HCT116 (cell line): ENCODE measurements around the gene SCFD2. TPM values are rescaled to one million over a fixed set of nuclear protein-coding genes. Genes with fewer than 3 reads are reported as not detected.

Experiments used
- ATAC-seq: fragments of 200-7000 bp; cut with Tn5 transposase; 2 replicates; pipeline ENCODE4 v1.9.1; 2020; ENCODE audit warnings: mild to moderate bottlenecking, moderate library complexity
- BruUV-seq: library from RNA; stranded (reverse); fragments of 400-500 nt; replicated peaks from 2 replicates; lab custom pipeline; 2021; lab: Mats Ljungman, UMichigan
- CTCF ChIA-PET: fragments of 300-600 bp; sonication (Branson Sonifier 250); formaldehyde crosslinking; loops from one replicate; lab custom pipeline; 2021; ENCODE audit warnings: antibody characterized with exemption; lab: Charles Lee
- POLR2A ChIA-PET: fragments of 300-600, 350-600 bp; sonication (Branson Sonifier 250); formaldehyde crosslinking; loops from one replicate; lab custom pipeline; 2021; ENCODE audit warnings: antibody characterized with exemption; lab: Charles Lee
- RAD21 ChIA-PET, 2 experiments: fragments of 300-600 bp; sonication (Branson Sonifier 250); formaldehyde crosslinking; loops; one replicate each; lab custom pipeline; 2023; ENCODE audit warnings: low total read pairs in 2 of 2; ENCODE audit not compliant: uncharacterized antibody in 2 of 2, unreplicated experiment in 2 of 2, low non-redundant PET in 1 of 2; lab: Charles Lee
- DNase-seq: peaks from one replicate; pipeline ENCODE4 v3.0.0-alpha.2; 2010; ENCODE audit warnings: low read depth, low spot score
- H2AFZ ChIP-seq: fragments of 200-600 bp; shearing (Covaris generic), sonication (generic); 2 replicates; pipeline ENCODE4 v1.6.1; 2017; ENCODE audit warnings: low read depth, mixed run types, mixed read lengths, antibody characterized with exemption, low read length; ENCODE audit not compliant: poor library complexity, severe bottlenecking
- H3K27ac ChIP-seq: 2 replicates; pipeline ENCODE4 v1.5.1; 2012; ENCODE audit warnings: low read depth, low read length
- H3K27me3 ChIP-seq: fragments of 200-600 bp; sonication (generic); 2 replicates; pipeline ENCODE4 v1.6.1; 2016; ENCODE audit warnings: mixed run types, low read length, mixed read lengths; ENCODE audit not compliant: insufficient read depth
- H3K36me3 ChIP-seq, 2 experiments: fragments of 200-500 bp in 1 of 2; fragments of 200-600 bp in 1 of 2; sonication (Bioruptor generic) in 1 of 2; sonication (generic) in 1 of 2; 2 replicates each; pipeline versions ENCODE4 v1.5.1 to v1.6.1; 2014 to 2016; ENCODE audit warnings: low read length in 2 of 2, inconsistent platforms in 1 of 2, mixed read lengths in 1 of 2, mixed run types in 1 of 2; ENCODE audit not compliant: insufficient read depth in 2 of 2, control insufficient read depth in 1 of 2
- H3K4me1 ChIP-seq, 2 experiments: fragments of 200-600 bp in 1 of 2; sonication (generic) in 1 of 2; 2 replicates each; pipeline versions ENCODE4 v1.5.1 to v1.6.1; 2012 to 2017; ENCODE audit warnings: low read length in 2 of 2, inconsistent platforms in 1 of 2, mild to moderate bottlenecking in 1 of 2, mixed read lengths in 1 of 2, mixed run types in 1 of 2, moderate library complexity in 1 of 2; ENCODE audit not compliant: insufficient read depth in 2 of 2, control insufficient read depth in 1 of 2
- H3K4me2 ChIP-seq: fragments of 200-600 bp; sonication (generic); 2 replicates; pipeline ENCODE4 v1.6.1; 2017; ENCODE audit warnings: mixed run types, low read length, mixed read lengths
- H3K4me3 ChIP-seq, 2 experiments: fragments of 200-600 bp in 1 of 2; sonication (generic) in 1 of 2; replicated peaks in 1 of 2; 2 replicates each; pipeline ENCODE4 v1.5.1; 2011 to 2016; ENCODE audit warnings: low read length in 2 of 2, control low read depth in 1 of 2, low read depth in 1 of 2, mild to moderate bottlenecking in 1 of 2, mixed read lengths in 1 of 2, mixed run types in 1 of 2
- H3K79me2 ChIP-seq: fragments of 200-600 bp; sonication (generic); 2 replicates; pipeline ENCODE4 v1.6.1; 2017; ENCODE audit warnings: mild to moderate bottlenecking, mixed run types, low read length, moderate library complexity, mixed read lengths; ENCODE audit not compliant: insufficient read depth
- H3K9ac ChIP-seq: fragments of 200-600 bp; sonication (generic); 2 replicates; pipeline ENCODE4 v1.6.1; 2016; ENCODE audit warnings: low read length, mixed read lengths
- H3K9me2 ChIP-seq: fragments of 200-600 bp; sonication (generic), shearing (Covaris generic); 2 replicates; pipeline ENCODE4 v1.6.1; 2017; ENCODE audit warnings: mixed run types, mild to moderate bottlenecking, moderate library complexity; ENCODE audit not compliant: insufficient read depth
- H3K9me3 ChIP-seq, 2 experiments: fragments of 200-500 bp in 1 of 2; fragments of 200-600 bp in 1 of 2; sonication (Bioruptor generic) in 1 of 2; sonication (generic) in 1 of 2; 2 replicates each; pipeline ENCODE4 v1.6.1; 2014 to 2017; ENCODE audit warnings: low read length in 2 of 2, mixed read lengths in 2 of 2, inconsistent platforms in 1 of 2, low read depth in 1 of 2, mild to moderate bottlenecking in 1 of 2, mixed run types in 1 of 2, moderate library complexity in 1 of 2; ENCODE audit not compliant: control insufficient read depth in 1 of 2, insufficient read depth in 1 of 2
- H4K20me1 ChIP-seq: fragments of 200-600 bp; sonication (generic), shearing (Covaris generic); 2 replicates; pipeline ENCODE4 v1.6.1; 2017; ENCODE audit warnings: mixed run types, mild to moderate bottlenecking, moderate library complexity; ENCODE audit not compliant: insufficient read depth
- CBX3 ChIP-seq: IDR thresholded peaks from 2 replicates; pipeline ENCODE4 v1.6.1; 2012; ENCODE audit warnings: low read depth
- CEBPB ChIP-seq: IDR thresholded peaks from 2 replicates; pipeline ENCODE4 v1.6.1; 2012; ENCODE audit warnings: low read depth
- ELF1 ChIP-seq: IDR thresholded peaks from 2 replicates; pipeline ENCODE4 v1.6.1; 2012; ENCODE audit warnings: low read depth, borderline replicate concordance
- RAD21 ChIP-seq: IDR thresholded peaks from 2 replicates; pipeline ENCODE4 v1.6.1; 2012; ENCODE audit warnings: low read depth, mild to moderate bottlenecking
- TCF7L2 ChIP-seq: IDR thresholded peaks from 2 replicates; pipeline ENCODE4 v1.7.0; 2011; ENCODE audit warnings: borderline replicate concordance, inconsistent platforms; ENCODE audit not compliant: insufficient read depth, insufficient read length; ENCODE audit errors: extremely low read depth
- ZFX ChIP-seq: fragments of 450-650 bp; IDR thresholded peaks from 2 replicates; pipeline ENCODE4 v1.6.1; 2017
- intact Hi-C: fragments of 100-400 bp; cut with micrococcal nuclease; formaldehyde crosslinking; loops from 2 replicates; pipeline ENCODE4 v1.10.0; 2022
- total RNA-seq: library from RNA; stranded (reverse); gene quantifications from one replicate; pipeline ENCODE4 v1.2.1, GENCODE V29; 2021; ENCODE audit not compliant: unreplicated experiment
- TF ChIP-seq, protein P1 (sequence below): IDR thresholded peaks from 2 replicates; pipeline ENCODE4 v1.6.1; 2012; ENCODE audit warnings: low read depth
- TF ChIP-seq, protein P2 (sequence below): IDR thresholded peaks from 2 replicates; pipeline ENCODE4 v1.6.1; 2012

SCFD2 gene
- total RNA-seq, 1 experiment from 2014 or later, result 13.6 TPM

DNA sequence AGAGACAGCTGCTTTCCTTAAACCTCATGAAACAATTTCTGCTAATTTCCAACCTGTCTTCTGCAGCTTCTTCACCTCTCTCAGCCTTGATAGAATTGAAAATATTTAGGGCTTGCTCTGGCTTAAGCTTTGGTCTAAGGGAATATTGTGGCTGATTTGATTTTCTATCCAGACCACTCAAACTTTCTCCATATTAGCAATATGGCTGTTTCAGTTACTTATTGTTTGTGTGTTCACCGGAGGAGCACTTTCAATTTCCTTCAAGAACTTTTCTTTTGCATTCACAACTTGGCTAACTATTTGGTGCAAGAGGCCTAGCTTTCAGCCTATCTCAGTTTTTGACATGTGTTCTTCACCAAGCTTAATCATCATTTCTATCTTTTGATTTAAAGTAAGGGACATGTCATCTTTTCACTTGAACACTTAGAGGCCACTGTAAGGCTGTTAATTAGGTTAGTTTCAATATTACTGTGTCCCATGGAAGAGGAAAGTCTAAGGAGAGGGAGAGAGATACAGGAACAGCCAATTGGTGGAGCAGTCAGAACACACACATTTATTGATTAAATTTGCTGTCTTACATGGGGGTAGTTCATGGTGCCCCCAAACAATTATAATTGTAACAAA is 290.6 kb downstream of the SCFD2 start (continued):
- TF ChIP-seq RAD21 (no peak), ELF1 (no peak), ZFX (no peak), CBX3 (no peak), TCF7L2 (no peak), CEBPB (no peak)
- TF ChIP-seq, protein P1, sequence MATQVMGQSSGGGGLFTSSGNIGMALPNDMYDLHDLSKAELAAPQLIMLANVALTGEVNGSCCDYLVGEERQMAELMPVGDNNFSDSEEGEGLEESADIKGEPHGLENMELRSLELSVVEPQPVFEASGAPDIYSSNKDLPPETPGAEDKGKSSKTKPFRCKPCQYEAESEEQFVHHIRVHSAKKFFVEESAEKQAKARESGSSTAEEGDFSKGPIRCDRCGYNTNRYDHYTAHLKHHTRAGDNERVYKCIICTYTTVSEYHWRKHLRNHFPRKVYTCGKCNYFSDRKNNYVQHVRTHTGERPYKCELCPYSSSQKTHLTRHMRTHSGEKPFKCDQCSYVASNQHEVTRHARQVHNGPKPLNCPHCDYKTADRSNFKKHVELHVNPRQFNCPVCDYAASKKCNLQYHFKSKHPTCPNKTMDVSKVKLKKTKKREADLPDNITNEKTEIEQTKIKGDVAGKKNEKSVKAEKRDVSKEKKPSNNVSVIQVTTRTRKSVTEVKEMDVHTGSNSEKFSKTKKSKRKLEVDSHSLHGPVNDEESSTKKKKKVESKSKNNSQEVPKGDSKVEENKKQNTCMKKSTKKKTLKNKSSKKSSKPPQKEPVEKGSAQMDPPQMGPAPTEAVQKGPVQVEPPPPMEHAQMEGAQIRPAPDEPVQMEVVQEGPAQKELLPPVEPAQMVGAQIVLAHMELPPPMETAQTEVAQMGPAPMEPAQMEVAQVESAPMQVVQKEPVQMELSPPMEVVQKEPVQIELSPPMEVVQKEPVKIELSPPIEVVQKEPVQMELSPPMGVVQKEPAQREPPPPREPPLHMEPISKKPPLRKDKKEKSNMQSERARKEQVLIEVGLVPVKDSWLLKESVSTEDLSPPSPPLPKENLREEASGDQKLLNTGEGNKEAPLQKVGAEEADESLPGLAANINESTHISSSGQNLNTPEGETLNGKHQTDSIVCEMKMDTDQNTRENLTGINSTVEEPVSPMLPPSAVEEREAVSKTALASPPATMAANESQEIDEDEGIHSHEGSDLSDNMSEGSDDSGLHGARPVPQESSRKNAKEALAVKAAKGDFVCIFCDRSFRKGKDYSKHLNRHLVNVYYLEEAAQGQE, result no peak
- TF ChIP-seq, protein P2, sequence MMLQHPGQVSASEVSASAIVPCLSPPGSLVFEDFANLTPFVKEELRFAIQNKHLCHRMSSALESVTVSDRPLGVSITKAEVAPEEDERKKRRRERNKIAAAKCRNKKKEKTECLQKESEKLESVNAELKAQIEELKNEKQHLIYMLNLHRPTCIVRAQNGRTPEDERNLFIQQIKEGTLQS, result no peak
- TF ChIP-seq, all 23 proteins: peak for 0

DNA sequence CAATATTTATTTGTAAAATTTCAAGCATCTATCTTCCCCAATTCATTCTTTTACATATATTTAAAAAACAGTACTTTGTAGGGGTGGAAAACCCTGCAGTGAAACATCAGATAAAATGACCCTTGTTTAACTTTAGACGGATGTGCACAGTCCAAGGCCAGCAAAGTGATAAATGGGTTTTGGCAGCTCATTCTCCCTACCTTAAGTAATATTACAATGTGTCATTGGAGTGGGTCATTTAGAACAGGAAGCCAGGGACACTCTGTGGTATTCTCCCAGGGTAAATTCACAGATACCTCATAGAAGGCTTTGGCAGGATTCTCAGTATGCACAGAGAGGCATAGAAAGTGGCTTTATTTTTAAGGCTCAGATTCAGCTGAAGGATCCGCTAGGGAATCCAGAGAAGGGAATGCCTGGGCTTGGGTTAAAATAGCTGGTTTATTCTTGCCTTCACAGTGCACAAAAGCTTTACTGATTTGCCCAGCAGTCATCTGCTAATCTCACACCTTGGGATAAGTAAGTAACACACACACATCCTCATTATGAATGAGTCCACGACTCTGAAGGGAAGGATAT is 297.0 kb downstream of the SCFD2 start:
- peaks cover 0 to 5% of the 10 kb centered on the region in 2 experiments; a peak in 1 of 4 replicates for H3K9me3 ChIP-seq
- no peaks in the 10 kb centered on the region for H3K36me3 ChIP-seq
- H2AFZ ChIP-seq, result no peak overlapping the region
- TF ChIP-seq ELF1 (no peak), CEBPB (no peak), ZFX (no peak)
- TF ChIP-seq, protein P1, result no peak
- no peak overlapping the region for H3K27ac ChIP-seq
- no peaks in the 10 kb centered on the region for H3K9me2 ChIP-seq
- no peaks in the 10 kb centered on the region for H4K20me1 ChIP-seq
- no peaks in the 10 kb centered on the region for H3K4me1 ChIP-seq
- ChIA-PET POLR2A (no interaction called here), RAD21 (no interaction called here), CTCF (no interaction called here)
- no peak for DNase-seq
- H3K4me3 ChIP-seq, result no peak overlapping the region
- ATAC-seq, result no peak
- H3K9ac ChIP-seq, result no peak overlapping the region
- no peak overlapping the region for H3K4me2 ChIP-seq
- no TSS peak for BruUV-seq
- no peaks in the 10 kb centered on the region for H3K79me2 ChIP-seq
- intact Hi-C loops, result no loop called here
- H3K27me3 ChIP-seq, result no peaks in the 10 kb centered on the region
